ENCODE data around the gene DIS3L2. TPM values are rescaled to one million over a fixed set of nuclear protein-coding genes. Genes with fewer than 3 reads are reported as not detected.

The DIS3L2 gene
- total RNA-seq, 1 experiment from 2014 or later = 28.5 TPM

DNA sequence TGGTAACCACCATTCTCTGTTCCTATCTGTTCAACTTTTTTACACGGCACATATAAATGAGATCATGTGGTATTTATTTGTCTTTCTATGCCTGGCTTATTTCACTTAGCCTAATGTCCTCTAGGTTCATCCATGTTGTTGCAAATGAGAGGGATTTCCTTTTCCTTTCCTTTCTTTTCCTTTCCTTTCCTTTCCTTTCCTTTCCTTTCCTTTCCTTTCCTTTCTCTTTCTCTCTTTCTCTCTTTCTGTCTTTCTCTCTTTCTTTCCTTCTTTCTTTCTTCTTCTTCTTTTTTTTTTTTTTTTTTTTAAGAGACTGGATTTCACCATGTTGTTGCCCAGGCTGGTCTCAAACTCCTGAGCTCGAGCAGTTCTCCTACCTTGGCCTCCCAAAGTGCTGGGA, 38.9 kb downstream of the DIS3L2 start (continued):
- TF ChIP-seq, protein P1, sequence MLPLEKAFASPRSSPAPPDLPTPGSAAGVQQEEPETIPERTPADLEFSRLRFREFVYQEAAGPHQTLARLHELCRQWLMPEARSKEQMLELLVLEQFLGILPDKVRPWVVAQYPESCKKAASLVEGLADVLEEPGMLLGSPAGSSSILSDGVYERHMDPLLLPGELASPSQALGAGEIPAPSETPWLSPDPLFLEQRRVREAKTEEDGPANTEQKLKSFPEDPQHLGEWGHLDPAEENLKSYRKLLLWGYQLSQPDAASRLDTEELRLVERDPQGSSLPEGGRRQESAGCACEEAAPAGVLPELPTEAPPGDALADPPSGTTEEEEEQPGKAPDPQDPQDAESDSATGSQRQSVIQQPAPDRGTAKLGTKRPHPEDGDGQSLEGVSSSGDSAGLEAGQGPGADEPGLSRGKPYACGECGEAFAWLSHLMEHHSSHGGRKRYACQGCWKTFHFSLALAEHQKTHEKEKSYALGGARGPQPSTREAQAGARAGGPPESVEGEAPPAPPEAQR (CRISPR knock-in tag; IDR thresholded peaks at IDR 0.05) = no peak
- no peak for TF ChIP-seq GRHL2 (CRISPR knock-in tag; IDR thresholded peaks at IDR 0.05; ENCODE audit: insufficient replicate concordance, severe bottlenecking)
- no peak for TF ChIP-seq JUN (CRISPR knock-in tag; IDR thresholded peaks at IDR 0.05)

DNA sequence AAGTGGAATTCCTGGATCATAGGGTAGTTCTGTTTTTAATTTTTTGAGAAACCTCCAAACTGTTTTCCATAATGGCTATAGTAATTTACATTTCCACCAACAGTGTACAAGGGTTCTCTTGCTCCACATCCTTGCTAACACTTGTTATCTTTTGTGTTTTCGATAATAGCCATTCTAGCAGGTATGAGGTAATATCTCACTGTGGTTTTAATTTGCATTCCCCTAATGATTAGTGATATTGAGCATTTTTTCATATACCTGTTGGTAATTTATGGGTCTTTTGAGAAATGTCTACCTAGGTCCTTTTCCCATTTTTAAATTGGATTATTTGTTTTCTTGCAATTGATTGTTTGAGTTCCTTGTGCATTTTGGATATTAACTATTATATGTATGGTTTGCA, 39.6 kb downstream of the DIS3L2 start:
- no peak for TF ChIP-seq OVOL2 (CRISPR knock-in tag; IDR thresholded peaks at IDR 0.05; ENCODE audit: borderline replicate concordance)
- no peak for TF ChIP-seq FOXK1 (CRISPR knock-in tag; IDR thresholded peaks at IDR 0.05)
- TF ChIP-seq, protein P2, sequence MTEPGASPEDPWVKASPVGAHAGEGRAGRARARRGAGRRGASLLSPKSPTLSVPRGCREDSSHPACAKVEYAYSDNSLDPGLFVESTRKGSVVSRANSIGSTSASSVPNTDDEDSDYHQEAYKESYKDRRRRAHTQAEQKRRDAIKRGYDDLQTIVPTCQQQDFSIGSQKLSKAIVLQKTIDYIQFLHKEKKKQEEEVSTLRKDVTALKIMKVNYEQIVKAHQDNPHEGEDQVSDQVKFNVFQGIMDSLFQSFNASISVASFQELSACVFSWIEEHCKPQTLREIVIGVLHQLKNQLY (CRISPR knock-in tag; IDR thresholded peaks at IDR 0.05) = no peak
- TF ChIP-seq, protein P3, sequence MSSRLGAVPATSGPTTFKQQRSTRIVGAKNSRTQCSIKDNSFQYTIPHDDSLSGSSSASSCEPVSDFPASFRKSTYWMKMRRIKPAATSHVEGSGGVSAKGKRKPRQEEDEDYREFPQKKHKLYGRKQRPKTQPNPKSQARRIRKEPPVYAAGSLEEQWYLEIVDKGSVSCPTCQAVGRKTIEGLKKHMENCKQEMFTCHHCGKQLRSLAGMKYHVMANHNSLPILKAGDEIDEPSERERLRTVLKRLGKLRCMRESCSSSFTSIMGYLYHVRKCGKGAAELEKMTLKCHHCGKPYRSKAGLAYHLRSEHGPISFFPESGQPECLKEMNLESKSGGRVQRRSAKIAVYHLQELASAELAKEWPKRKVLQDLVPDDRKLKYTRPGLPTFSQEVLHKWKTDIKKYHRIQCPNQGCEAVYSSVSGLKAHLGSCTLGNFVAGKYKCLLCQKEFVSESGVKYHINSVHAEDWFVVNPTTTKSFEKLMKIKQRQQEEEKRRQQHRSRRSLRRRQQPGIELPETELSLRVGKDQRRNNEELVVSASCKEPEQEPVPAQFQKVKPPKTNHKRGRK (CRISPR knock-in tag; IDR thresholded peaks at IDR 0.05; ENCODE audit: borderline replicate concordance) = no peak
- no peak for TF ChIP-seq ESRRA (CRISPR knock-in tag; IDR thresholded peaks at IDR 0.05; ENCODE audit: borderline replicate concordance)
- TF ChIP-seq, protein P4, sequence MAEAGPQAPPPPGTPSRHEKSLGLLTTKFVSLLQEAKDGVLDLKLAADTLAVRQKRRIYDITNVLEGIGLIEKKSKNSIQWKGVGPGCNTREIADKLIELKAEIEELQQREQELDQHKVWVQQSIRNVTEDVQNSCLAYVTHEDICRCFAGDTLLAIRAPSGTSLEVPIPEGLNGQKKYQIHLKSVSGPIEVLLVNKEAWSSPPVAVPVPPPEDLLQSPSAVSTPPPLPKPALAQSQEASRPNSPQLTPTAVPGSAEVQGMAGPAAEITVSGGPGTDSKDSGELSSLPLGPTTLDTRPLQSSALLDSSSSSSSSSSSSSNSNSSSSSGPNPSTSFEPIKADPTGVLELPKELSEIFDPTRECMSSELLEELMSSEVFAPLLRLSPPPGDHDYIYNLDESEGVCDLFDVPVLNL (CRISPR knock-in tag; IDR thresholded peaks at IDR 0.05; ENCODE audit: borderline replicate concordance, low read depth) = no peak
- TF ChIP-seq NFYB (CRISPR knock-in tag; conservative IDR thresholded peaks at IDR 0.05; ENCODE audit: low read depth) = no peak
- no peak for ATAC-seq
- Mint-ChIP-seq H3K9me3 (no peaks in the 10 kb centered on the region), H3K36me3 (no peaks in the 10 kb centered on the region), H3K4me1 (peaks cover 8% of the 10 kb centered on the region), H3K27me3 (ENCODE audit: low read depth) (no peaks in the 10 kb centered on the region), H3K27ac (no peak overlapping the region), H3K4me3 (no peak overlapping the region)
- no peak for DNase-seq (ENCODE audit: low spot score)
- POLR2A ChIA-PET = no interaction called here
- CTCF ChIA-PET = interaction anchor here (0.7 to 0.8 kb wide), 4 partner anchors 13 to 320 kb away, joined by 3 to 4 read pairs (median 4); no protein-coding TSS in a partner anchor

DNA sequence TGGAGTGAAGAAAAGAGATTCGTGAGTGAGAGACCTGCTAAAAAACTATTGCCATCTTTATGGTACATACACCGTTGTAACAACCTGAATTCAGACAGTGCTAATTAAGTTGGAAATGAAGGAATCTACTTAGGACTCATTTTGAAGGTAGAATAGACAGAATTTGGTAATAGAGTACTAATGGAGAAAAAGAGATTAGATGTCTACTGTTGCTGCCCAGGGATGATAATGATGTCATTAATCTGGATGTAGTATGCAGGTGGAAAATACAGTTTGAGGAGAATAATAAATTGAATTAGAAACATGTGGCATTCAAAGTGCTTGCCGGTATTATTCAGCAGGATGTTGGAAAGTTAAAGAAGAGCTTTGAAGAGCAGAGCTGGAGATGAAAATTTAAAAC, 44.7 kb downstream of the DIS3L2 start:
- Mint-ChIP-seq H3K4me3 (no peak overlapping the region), H3K27me3 (ENCODE audit: low read depth) (no peaks in the 10 kb centered on the region), H3K9me3 (no peaks in the 10 kb centered on the region), H3K27ac (no peak overlapping the region), H3K4me1 (peaks cover 18% of the 10 kb centered on the region), H3K36me3 (no peaks in the 10 kb centered on the region)
- ChIA-PET CTCF (interaction anchor here (1.0 kb wide), 1 partner anchor 76 kb away, joined by 3 read pairs; no protein-coding TSS in a partner anchor), POLR2A (no interaction called here)
- DNase-seq (ENCODE audit: low spot score) (no peak), ATAC-seq (no peak)
- TF ChIP-seq NR1H2 (CRISPR knock-in tag; IDR thresholded peaks at IDR 0.05) (no peak), ELF4 (CRISPR knock-in tag; IDR thresholded peaks at IDR 0.05; ENCODE audit: low read depth) (no peak), ZBTB21 (CRISPR knock-in tag; IDR thresholded peaks at IDR 0.05; ENCODE audit: borderline replicate concordance) (no peak), RELA (CRISPR knock-in tag; IDR thresholded peaks at IDR 0.05; ENCODE audit: borderline replicate concordance) (no peak), ZNF423 (CRISPR knock-in tag; IDR thresholded peaks at IDR 0.05) (no peak), CBFB (CRISPR knock-in tag; IDR thresholded peaks at IDR 0.05; ENCODE audit: low read depth) (no peak), GRHL2 (CRISPR knock-in tag; IDR thresholded peaks at IDR 0.05; ENCODE audit: insufficient replicate concordance, severe bottlenecking) (no peak), CREM (CRISPR knock-in tag; IDR thresholded peaks at IDR 0.05) (no peak), SP1 (CRISPR knock-in tag; conservative IDR thresholded peaks at IDR 0.05) (no peak), SOX15 (CRISPR knock-in tag; IDR thresholded peaks at IDR 0.05) (no peak), ESRRA (CRISPR knock-in tag; IDR thresholded peaks at IDR 0.05; ENCODE audit: borderline replicate concordance) (no peak)
- TF ChIP-seq, protein P5, sequence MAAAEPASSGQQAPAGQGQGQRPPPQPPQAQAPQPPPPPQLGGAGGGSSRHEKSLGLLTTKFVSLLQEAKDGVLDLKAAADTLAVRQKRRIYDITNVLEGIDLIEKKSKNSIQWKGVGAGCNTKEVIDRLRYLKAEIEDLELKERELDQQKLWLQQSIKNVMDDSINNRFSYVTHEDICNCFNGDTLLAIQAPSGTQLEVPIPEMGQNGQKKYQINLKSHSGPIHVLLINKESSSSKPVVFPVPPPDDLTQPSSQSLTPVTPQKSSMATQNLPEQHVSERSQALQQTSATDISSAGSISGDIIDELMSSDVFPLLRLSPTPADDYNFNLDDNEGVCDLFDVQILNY (CRISPR knock-in tag; IDR thresholded peaks at IDR 0.05) = no peak
- TF ChIP-seq, protein P6, sequence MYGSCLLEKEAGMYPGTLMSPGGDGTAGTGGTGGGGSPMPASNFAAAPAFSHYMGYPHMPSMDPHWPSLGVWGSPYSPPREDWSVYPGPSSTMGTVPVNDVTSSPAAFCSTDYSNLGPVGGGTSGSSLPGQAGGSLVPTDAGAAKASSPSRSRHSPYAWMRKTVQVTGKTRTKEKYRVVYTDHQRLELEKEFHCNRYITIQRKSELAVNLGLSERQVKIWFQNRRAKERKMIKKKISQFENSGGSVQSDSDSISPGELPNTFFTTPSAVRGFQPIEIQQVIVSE (CRISPR knock-in tag; IDR thresholded peaks at IDR 0.05; ENCODE audit: borderline replicate concordance) = no peak
- TF ChIP-seq, protein P7, sequence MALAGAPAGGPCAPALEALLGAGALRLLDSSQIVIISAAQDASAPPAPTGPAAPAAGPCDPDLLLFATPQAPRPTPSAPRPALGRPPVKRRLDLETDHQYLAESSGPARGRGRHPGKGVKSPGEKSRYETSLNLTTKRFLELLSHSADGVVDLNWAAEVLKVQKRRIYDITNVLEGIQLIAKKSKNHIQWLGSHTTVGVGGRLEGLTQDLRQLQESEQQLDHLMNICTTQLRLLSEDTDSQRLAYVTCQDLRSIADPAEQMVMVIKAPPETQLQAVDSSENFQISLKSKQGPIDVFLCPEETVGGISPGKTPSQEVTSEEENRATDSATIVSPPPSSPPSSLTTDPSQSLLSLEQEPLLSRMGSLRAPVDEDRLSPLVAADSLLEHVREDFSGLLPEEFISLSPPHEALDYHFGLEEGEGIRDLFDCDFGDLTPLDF (CRISPR knock-in tag; IDR thresholded peaks at IDR 0.05) = no peak

All from WTC11 (cell line).